ENCODE data around the gene FAM90A26. TPM values are rescaled to one million over a fixed set of nuclear protein-coding genes. Genes with fewer than 3 reads are reported as not detected.
"Not testable (repeated sequence)": the region's sequence is repeated elsewhere in the genome, so short reads cannot be mapped to it uniquely, and the experiment has no call there.

The FAM90A26 gene
- total RNA-seq = not detected

DNA sequence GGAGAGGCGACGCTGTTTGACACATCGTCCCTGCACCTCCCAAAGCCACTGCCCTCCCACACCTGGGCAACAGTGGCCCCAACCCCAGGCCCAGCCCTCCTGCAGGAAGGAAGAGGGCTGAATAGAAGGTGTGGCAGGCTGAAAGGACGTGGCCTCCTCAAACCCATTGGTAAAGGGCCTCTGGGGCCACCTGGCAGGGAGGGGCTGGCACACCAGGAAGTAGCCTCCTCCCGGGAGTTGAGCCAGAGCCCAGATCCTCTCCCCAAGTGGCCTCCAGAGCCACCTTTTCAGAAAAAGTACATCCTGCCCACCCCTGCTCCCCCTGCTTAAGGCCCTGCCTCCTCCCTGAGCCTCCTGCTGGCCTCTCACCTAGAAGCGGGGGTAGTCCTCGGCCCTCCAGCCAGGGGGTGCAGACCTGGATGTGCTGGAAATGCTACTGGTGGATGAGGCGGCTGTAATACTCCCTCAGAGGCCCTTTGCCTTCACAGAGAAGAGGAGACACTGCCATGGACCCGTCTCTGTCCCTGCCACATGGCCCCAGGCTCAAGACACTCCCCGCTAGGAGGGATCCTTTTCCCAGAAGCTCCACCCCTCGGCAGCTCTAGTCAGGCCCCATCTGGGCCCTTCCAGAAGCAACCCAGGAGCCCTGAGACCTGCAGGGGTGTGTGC is at the start of gene FAM90A26:
TSS of gene FAM90A26 (plus strand) at position 619 of the 669 bp plus-strand sequence. CDS start 2,764 bp downstream, outside the sequence.
- not testable (repeated sequence) for H3K27ac ChIP-seq; H3K36me3 ChIP-seq; H3K4me1 ChIP-seq; DNase-seq (ENCODE audit: low spot score in 2 of 2); H3K27me3 ChIP-seq; H3K4me3 ChIP-seq; H3K9me3 ChIP-seq
- no CpG with 5 or more reads among the region's 11 CpGs for WGBS, 2 donors

GRCh38 chr4:9122711-9123110 is 47.5 kb upstream of the FAM90A26 start:
- H3K27me3 ChIP-seq; DNase-seq (ENCODE audit: low spot score in 2 of 2); H3K27ac ChIP-seq; H3K36me3 ChIP-seq; H3K4me3 ChIP-seq; H3K9me3 ChIP-seq: not testable (repeated sequence)
- 60 to 66% methylated on average over 8 of the region's 8 CpGs for WGBS, 2 donors
- H3K4me1 ChIP-seq = peaks cover 0 to 16% (median 0%) of the 10 kb centered on the region in 4 donors

DNA sequence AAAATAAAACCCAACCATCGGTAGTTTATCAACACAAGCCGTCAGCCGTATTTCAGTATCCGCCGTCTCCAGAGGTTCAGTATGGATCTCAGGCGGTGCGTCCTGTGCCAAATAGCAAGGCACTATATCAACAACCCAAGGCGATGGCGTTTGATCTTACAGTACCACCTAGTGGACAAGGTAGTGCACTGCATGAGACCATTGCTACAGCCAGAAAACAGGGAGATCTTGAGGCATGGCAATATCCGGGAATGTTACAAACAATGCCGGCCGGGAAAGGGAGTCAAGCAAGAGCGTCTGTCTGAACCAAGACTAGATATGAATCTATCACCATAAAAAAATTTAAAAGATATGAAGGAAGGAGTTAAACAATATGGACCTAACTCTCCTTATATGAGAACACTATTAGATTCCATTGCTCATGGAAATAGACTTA is 46.6 kb upstream of the FAM90A26 start:
- H3K27me3 ChIP-seq, H3K9me3 ChIP-seq, H3K27ac ChIP-seq, H3K36me3 ChIP-seq: not testable (repeated sequence)
- 2 to 4% methylated on average over 13 of the region's 13 CpGs for WGBS, 2 donors
- TF ChIP-seq, protein P1, sequence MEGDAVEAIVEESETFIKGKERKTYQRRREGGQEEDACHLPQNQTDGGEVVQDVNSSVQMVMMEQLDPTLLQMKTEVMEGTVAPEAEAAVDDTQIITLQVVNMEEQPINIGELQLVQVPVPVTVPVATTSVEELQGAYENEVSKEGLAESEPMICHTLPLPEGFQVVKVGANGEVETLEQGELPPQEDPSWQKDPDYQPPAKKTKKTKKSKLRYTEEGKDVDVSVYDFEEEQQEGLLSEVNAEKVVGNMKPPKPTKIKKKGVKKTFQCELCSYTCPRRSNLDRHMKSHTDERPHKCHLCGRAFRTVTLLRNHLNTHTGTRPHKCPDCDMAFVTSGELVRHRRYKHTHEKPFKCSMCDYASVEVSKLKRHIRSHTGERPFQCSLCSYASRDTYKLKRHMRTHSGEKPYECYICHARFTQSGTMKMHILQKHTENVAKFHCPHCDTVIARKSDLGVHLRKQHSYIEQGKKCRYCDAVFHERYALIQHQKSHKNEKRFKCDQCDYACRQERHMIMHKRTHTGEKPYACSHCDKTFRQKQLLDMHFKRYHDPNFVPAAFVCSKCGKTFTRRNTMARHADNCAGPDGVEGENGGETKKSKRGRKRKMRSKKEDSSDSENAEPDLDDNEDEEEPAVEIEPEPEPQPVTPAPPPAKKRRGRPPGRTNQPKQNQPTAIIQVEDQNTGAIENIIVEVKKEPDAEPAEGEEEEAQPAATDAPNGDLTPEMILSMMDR (IDR thresholded peaks at IDR 0.05) = peak; percentile 57 to 93 (median 62)
- peak; percentile 14 to 68 for DNase-seq (ENCODE audit: low spot score in 2 of 2)
- peak overlapping the region in 1 of 4 donors; percentile 10 for H3K4me3 ChIP-seq
- H3K4me1 ChIP-seq = peaks cover 0 to 16% (median 0%) of the 10 kb centered on the region in 4 donors

GRCh38 chr4:9125601-9126161 is 44.5 kb upstream of the FAM90A26 start:
- 27 to 57% methylated on average over 3 of the region's 3 CpGs for whole genome bisulfite sequencing, 2 donors

DNA sequence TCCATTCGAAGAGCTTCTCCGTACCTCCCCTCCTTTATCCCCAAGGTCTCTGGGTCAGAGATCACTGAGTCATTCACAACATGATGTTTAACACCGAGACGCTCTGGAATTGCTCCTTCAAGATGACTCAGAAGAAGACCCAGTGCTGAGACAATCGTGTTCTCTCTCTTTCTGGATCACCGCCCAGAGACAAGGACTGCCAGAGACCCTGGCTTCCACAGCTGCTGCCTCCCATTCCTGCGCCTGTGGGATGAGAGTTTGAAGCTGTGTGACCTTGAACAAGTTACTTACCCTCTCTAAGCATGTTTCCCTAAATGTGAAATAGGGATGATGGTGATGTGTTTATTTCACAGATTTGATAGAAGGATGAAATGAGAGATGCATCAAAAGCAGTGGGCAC is 38.8 kb upstream of the FAM90A26 start:
- H3K27ac ChIP-seq; H3K9me3 ChIP-seq; H3K4me1 ChIP-seq; H3K36me3 ChIP-seq; DNase-seq (ENCODE audit: low spot score in 2 of 2); H3K27me3 ChIP-seq; H3K4me3 ChIP-seq: not testable (repeated sequence)
- 44 to 57% methylated on average over 7 of the region's 7 CpGs for whole genome bisulfite sequencing, 2 donors

More at GRCh38 chr4:9125601-9126161, 44.5 kb upstream of the FAM90A26 start:
- H3K27me3 ChIP-seq; H3K9me3 ChIP-seq; H3K36me3 ChIP-seq; DNase-seq (ENCODE audit: low spot score in 2 of 2); H3K4me3 ChIP-seq; H3K27ac ChIP-seq: not testable (repeated sequence)
- peaks cover 0 to 16% (median 0%) of the 10 kb centered on the region in 4 donors for H3K4me1 ChIP-seq

GRCh38 chr4:9132849-9133248 is 37.4 kb upstream of the FAM90A26 start:
- H3K27me3 ChIP-seq; DNase-seq (ENCODE audit: low spot score in 2 of 2): not testable (repeated sequence)
- 96 to 97% methylated on average over 4 of the region's 4 CpGs for WGBS, 2 donors

GRCh38 chr4:9134011-9134410 is 36.2 kb upstream of the FAM90A26 start:
- not testable (repeated sequence) for H3K27ac ChIP-seq
- 94 to 95% methylated on average over 5 of the region's 5 CpGs for WGBS, 2 donors

More at GRCh38 chr4:9132849-9133248, 37.4 kb upstream of the FAM90A26 start:
- H3K4me1 ChIP-seq, H3K4me3 ChIP-seq, H3K9me3 ChIP-seq, H3K36me3 ChIP-seq, H3K27ac ChIP-seq: not testable (repeated sequence)

GRCh38 chr4:9134556-9134955 is 35.7 kb upstream of the FAM90A26 start:
- not testable (repeated sequence) for H3K27ac ChIP-seq, H3K36me3 ChIP-seq, H3K4me3 ChIP-seq, H3K4me1 ChIP-seq, H3K9me3 ChIP-seq, H3K27me3 ChIP-seq
- 44 to 52% methylated on average over 12 of the region's 12 CpGs for WGBS, 2 donors
- DNase-seq (ENCODE audit: low spot score in 2 of 2) = peak; percentile 65 to 67

More at GRCh38 chr4:9134011-9134410, 36.2 kb upstream of the FAM90A26 start:
- H3K9me3 ChIP-seq; DNase-seq (ENCODE audit: low spot score in 2 of 2); H3K27me3 ChIP-seq; H3K4me3 ChIP-seq; H3K36me3 ChIP-seq; H3K4me1 ChIP-seq: not testable (repeated sequence)

DNA sequence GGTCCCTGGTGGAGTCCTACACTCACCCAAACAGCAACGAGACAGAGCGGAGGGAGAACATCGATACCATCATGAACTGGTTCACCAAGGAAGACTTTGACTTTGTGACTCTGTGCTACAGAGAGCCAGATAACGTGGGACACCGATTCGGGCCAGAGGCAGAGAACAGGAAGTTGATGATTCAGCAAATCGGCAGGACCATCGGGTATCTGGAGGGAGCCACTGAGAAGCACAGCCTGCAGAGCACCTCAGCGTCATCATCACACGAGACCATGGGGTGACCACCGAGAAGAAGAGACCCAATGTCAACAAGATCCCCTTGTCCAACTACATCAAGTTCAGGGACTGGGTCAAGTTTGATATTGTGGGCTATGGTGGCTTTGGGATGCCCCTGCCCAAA is 29.2 kb upstream of the FAM90A26 start:
- not testable (repeated sequence) for DNase-seq (ENCODE audit: low spot score in 2 of 2); H3K9me3 ChIP-seq; H3K27me3 ChIP-seq; H3K4me1 ChIP-seq; H3K27ac ChIP-seq; H3K4me3 ChIP-seq
- 93 to 98% methylated on average over 11 of the region's 11 CpGs for WGBS, 2 donors
- peaks cover 0 to 22% (median 0%) of the 10 kb centered on the region in 3 donors for H3K36me3 ChIP-seq

GRCh38 chr4:9142786-9143185 is 27.4 kb upstream of the FAM90A26 start:
- H3K9me3 ChIP-seq; H3K27ac ChIP-seq; H3K4me3 ChIP-seq; DNase-seq (ENCODE audit: low spot score in 2 of 2); H3K27me3 ChIP-seq; H3K4me1 ChIP-seq: not testable (repeated sequence)
- WGBS, 2 donors = 85 to 87% methylated on average over 6 of the region's 6 CpGs
- H3K36me3 ChIP-seq = peaks cover 0 to 22% (median 0%) of the 10 kb centered on the region in 3 donors
